Activated CD8-positive, alpha-beta T cell treated with anti-CD3 and anti-CD28 coated beads, Interleukin-2, amount 10 ng/mL, durations not matched to agents 7 days and 5 days (primary cell): ENCODE results near the gene KCNQ2. TPM values are rescaled to one million over a fixed set of nuclear protein-coding genes. Genes with fewer than 3 reads are reported as not detected.

Experiments used
- ATAC-seq: fragments of 150-1000 bp; cut with Tn5 transposase; one replicate; pipeline ENCODE4 v1.10.0; 2021; ENCODE audit warnings: moderate library complexity
- CTCF ChIA-PET: fragments of 350-600 bp; sonication (Branson Sonifier 250); formaldehyde crosslinking; loops from one replicate; lab custom pipeline; 2021; ENCODE audit warnings: antibody characterized with exemption; lab: Charles Lee
- POLR2A ChIA-PET: fragments of 350-600 bp; sonication (Branson Sonifier 250); formaldehyde crosslinking; loops from one replicate; lab custom pipeline; 2021; ENCODE audit warnings: antibody characterized with exemption; lab: Charles Lee
- DNase-seq: peaks from one replicate; pipeline ENCODE4 v3.0.0-alpha.2; 2020
- H3K27ac Mint-ChIP-seq: one replicate; pipeline ENCODE4 v1.8.0; 2021; ENCODE audit warnings: mild to moderate bottlenecking, mixed read lengths
- H3K27me3 Mint-ChIP-seq: one replicate; pipeline ENCODE4 v1.8.0; 2021; ENCODE audit warnings: low read depth, mixed read lengths
- H3K36me3 Mint-ChIP-seq: one replicate; pipeline ENCODE4 v1.8.0; 2021; ENCODE audit warnings: low read depth, mixed read lengths
- H3K4me1 Mint-ChIP-seq: one replicate; pipeline ENCODE4 v1.8.0; 2021; ENCODE audit warnings: low read depth, mixed read lengths
- H3K4me3 Mint-ChIP-seq: one replicate; pipeline ENCODE4 v1.8.0; 2021; ENCODE audit warnings: mild to moderate bottlenecking, mixed read lengths
- H3K9me3 Mint-ChIP-seq: one replicate; pipeline ENCODE4 v1.8.0; 2022; ENCODE audit warnings: mixed read lengths; ENCODE audit not compliant: insufficient read depth
- total RNA-seq, 2 experiments: library from RNA; stranded (reverse); gene quantifications; one replicate each; pipeline ENCODE4 v1.2.3, GENCODE V29; 2021

The KCNQ2 gene
- total RNA-seq, 2 experiments from 2014 or later = not detected

DNA sequence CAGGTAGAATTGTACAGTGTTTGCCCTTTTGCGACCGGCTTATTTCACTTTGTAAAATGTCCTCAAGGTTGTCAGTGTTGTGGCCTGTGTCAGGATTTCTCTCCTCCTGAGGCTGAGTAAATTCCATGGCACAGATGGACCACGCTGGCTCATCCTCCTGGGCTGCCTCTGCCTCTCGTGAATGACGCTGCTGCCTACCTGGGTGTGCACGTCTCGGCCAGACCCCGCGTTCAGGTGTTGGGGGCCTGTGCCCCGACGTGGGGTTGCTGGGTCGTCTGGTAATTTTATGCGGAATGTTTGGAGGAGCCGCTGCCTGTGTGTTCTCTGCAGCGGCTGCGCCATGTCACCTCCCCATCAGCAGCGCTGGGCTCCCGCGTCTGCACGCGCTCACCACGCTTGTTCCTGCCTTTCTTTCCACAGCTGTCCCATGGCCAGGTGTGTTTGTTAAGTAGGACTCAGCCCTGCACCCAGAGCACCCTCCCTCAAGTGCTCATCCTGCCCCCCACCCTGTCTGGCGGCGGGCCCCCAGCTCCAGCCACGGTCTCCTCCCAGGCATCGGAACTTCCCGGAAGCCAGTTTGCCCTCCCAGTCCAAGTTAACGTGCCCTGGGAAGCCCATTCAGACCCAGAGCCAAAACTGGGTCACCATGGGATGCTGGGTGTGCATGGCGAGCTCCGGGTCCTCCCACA lies 75.2 kb downstream of the KCNQ2 start:
- ChIA-PET POLR2A (no interaction called here), CTCF (no interaction called here)
- no peaks in the 10 kb centered on the region for H3K36me3 Mint-ChIP-seq
- no peak overlapping the region for H3K4me3 Mint-ChIP-seq
- H3K27ac Mint-ChIP-seq = no peak overlapping the region
- H3K27me3 Mint-ChIP-seq = no peaks in the 10 kb centered on the region
- DNase-seq (no peak), ATAC-seq (no peak)
- no peaks in the 10 kb centered on the region for H3K9me3 Mint-ChIP-seq
- H3K4me1 Mint-ChIP-seq = no peaks in the 10 kb centered on the region

DNA sequence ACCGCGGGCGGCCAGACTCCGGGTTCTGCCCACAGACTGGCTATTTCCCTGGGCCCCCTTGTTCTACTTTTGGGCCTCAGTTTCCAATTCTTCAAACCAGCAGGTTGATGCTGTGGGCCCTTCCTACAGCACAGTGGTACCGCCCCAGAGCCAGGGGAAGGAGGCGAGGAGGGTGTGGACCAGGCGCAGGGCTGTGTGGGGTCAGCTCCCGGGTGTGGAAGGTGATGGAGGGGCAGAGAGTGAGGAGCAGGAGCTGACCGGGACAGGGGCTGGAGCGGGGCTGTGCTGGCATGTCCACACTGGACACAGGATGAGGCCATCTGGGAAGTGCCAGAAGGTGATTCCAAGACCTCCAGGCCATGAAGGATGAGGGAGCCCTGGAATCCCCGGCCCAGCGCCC lies 76.2 kb downstream of the KCNQ2 start:
- ChIA-PET CTCF (no interaction called here), POLR2A (no interaction called here)
- no peak overlapping the region for H3K4me3 Mint-ChIP-seq

DNA sequence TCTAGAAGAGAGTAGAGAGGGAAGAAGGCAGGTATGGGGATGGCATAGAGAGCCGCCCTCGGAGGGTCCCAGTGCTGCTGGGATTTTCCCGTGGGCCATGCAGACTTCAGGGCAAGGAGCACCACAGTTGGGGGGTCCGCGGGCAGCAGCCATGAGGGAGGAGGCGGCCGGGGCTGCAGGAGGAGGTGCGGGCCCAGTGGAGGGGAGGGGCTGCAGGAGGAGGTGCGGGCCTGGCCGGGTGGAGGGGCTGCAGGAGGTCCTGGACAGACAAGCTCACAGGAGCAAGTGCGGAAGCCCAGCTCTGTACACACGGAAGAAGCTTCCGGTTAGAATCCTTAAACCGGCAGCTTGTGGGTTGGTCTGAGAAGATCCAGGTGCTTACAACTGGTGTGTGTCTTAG lies 76.7 kb downstream of the KCNQ2 start:
- no peaks in the 10 kb centered on the region for H3K9me3 Mint-ChIP-seq
- ATAC-seq (no peak), DNase-seq (no peak)
- no peak overlapping the region for H3K27ac Mint-ChIP-seq
- no peaks in the 10 kb centered on the region for H3K4me1 Mint-ChIP-seq
- ChIA-PET CTCF (no interaction called here), POLR2A (no interaction called here)
- H3K4me3 Mint-ChIP-seq = no peak overlapping the region
- no peaks in the 10 kb centered on the region for H3K36me3 Mint-ChIP-seq
- no peaks in the 10 kb centered on the region for H3K27me3 Mint-ChIP-seq

More for the DNA sequence above, 76.2 kb downstream of the KCNQ2 start:
- DNase-seq = no peak
- Mint-ChIP-seq H3K27ac (no peak overlapping the region), H3K27me3 (no peaks in the 10 kb centered on the region), H3K36me3 (no peaks in the 10 kb centered on the region), H3K4me1 (no peaks in the 10 kb centered on the region), H3K9me3 (no peaks in the 10 kb centered on the region)
- no peak for ATAC-seq

GRCh38 chr20:63394920-63395455 lies 77.5 kb downstream of the KCNQ2 start:
- H3K27ac Mint-ChIP-seq = no peak overlapping the region
- ChIA-PET POLR2A (no interaction called here), CTCF (no interaction called here)
- H3K4me3 Mint-ChIP-seq = no peak overlapping the region
- ATAC-seq = no peak
- H3K27me3 Mint-ChIP-seq = no peaks in the 10 kb centered on the region
- H3K9me3 Mint-ChIP-seq = no peaks in the 10 kb centered on the region
- DNase-seq = no peak
- no peaks in the 10 kb centered on the region for H3K36me3 Mint-ChIP-seq
- H3K4me1 Mint-ChIP-seq = no peaks in the 10 kb centered on the region

DNA sequence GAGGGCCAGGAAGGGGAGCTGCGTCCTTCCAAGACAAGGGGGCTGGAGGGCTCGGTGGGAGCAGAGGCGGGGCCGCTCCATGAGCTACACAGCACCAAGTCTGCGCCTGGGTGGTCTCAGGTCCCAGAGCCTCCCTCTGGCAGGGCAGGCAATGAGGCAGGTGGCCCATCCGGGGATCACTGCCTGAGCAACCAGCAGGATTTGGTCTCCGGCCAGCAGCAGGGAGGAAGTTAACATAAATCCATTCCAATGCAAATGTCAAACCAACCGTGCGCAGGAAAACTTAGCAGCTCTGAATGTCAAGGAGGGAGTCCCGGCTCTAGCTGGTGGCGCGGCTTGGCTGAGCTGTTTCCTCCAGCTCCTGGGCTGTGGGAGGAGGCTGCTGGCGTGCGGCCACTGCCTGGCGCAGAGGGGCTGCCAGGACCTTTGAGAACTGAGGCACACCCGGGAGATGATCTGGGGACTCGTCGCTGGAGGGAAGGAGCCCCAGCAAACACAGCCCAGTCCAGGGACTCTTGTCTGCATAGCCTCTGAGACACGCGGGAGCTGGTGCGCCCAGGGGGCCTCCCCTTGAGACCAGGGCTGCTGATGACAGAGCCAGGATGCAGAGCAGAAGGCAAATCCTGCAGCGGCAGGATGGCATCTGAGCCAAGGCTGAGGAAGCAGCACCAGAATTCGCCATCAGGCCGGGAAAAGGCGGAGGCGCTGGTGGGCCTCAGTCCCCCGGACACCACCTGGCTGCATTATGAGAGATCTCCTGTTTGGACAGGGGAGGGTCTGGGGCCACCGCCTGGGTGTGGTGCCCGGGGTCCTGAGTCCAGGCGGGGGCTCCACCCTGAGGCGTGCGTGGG lies 78.2 kb downstream of the KCNQ2 start:
- ChIA-PET POLR2A (no interaction called here), CTCF (no interaction called here)
- DNase-seq = no peak
- H3K27ac Mint-ChIP-seq = no peak overlapping the region
- H3K27me3 Mint-ChIP-seq = peaks cover 3% of the 10 kb centered on the region
- ATAC-seq = no peak
- H3K9me3 Mint-ChIP-seq = no peaks in the 10 kb centered on the region
- H3K36me3 Mint-ChIP-seq = no peaks in the 10 kb centered on the region
- no peak overlapping the region for H3K4me3 Mint-ChIP-seq
- no peaks in the 10 kb centered on the region for H3K4me1 Mint-ChIP-seq

GRCh38 chr20:63393566-63393965 lies 78.9 kb downstream of the KCNQ2 start:
- no peaks in the 10 kb centered on the region for H3K9me3 Mint-ChIP-seq
- CTCF ChIA-PET = no interaction called here
- POLR2A ChIA-PET = no interaction called here
- DNase-seq = no peak
- no peak overlapping the region for H3K27ac Mint-ChIP-seq
- H3K4me1 Mint-ChIP-seq = no peaks in the 10 kb centered on the region
- H3K4me3 Mint-ChIP-seq = no peak overlapping the region
- no peak for ATAC-seq
- peaks cover 4% of the 10 kb centered on the region for H3K27me3 Mint-ChIP-seq
- H3K36me3 Mint-ChIP-seq = no peaks in the 10 kb centered on the region

DNA sequence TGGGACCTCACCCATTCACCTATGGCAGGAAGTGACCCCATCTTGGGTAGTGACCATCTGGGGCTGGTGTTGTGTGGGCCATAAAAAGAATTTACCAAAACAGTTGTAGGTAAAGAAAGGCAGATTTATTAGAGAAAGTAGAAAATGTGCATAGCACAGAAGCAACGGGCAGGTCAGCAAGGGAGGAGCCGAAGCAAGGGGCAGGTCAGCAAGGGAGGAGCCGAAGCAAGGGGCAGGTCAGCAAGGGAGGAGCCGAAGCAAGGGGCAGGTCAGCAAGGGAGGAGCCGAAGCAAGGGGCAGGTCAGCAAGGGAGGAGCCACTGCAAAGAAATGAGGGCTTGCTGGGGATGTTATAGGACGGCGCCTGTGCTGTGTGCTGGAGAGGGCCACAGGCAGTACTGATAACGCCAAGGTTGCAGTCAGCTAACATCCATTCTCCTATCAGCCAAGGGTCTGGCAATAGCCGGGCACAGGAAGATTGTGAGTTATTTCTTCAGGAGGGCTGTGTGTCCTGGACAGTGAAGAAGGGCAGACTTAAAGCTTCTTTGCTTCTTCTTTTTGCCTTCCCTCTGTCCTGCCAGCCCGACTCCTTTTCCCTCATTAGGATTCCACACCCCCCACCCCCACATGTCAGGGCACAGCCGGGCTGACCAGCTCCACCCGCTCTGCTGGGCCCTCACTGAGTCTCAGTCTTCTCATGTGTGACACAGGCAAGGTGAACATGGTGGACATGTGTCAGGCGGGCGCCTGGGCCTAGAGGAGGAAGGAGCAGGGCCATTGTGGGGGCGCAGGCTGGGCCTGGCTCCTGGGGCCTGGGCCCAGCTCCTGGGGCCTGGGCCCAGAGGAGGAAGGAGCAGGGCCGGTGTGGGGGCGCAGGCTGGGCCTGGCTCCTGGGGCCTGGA lies 79.7 kb downstream of the KCNQ2 start:
- no peaks in the 10 kb centered on the region for H3K4me1 Mint-ChIP-seq
- peaks cover 4% of the 10 kb centered on the region for H3K27me3 Mint-ChIP-seq
- ATAC-seq = no peak
- H3K36me3 Mint-ChIP-seq = no peaks in the 10 kb centered on the region
- H3K4me3 Mint-ChIP-seq = no peak overlapping the region
- ChIA-PET POLR2A (no interaction called here), CTCF (no interaction called here)
- no peaks in the 10 kb centered on the region for H3K9me3 Mint-ChIP-seq
- DNase-seq = no peak
- H3K27ac Mint-ChIP-seq = no peak overlapping the region

- ChIA-PET CTCF (no interaction called here), POLR2A (no interaction called here)
- DNase-seq = no peak
- peaks cover 4% of the 10 kb centered on the region for H3K27me3 Mint-ChIP-seq
- H3K9me3 Mint-ChIP-seq = peaks cover 21% of the 10 kb centered on the region
- no peaks in the 10 kb centered on the region for H3K4me1 Mint-ChIP-seq
- no peak for ATAC-seq
- H3K27ac Mint-ChIP-seq = no peak overlapping the region
- no peaks in the 10 kb centered on the region for H3K36me3 Mint-ChIP-seq
- no peak overlapping the region for H3K4me3 Mint-ChIP-seq
Observed at GRCh38 chr20:63387917-63388316, 84.5 kb downstream of the KCNQ2 start.

DNA sequence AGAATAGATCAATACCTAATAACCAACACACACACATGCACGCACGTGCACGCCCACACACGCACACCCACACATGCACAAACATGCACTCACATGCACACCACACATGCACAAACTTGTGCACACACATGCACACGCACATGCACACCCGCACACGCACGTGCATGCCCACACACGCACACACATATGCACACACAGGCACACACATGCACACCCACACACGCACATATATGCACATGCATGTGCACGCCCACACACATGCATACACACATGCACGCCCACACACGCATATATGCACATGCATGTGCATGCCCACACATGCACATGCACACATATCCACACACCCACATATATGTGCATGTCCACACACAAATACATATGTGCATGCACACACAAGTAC lies 85.1 kb downstream of the KCNQ2 start:
- H3K27me3 Mint-ChIP-seq = peaks cover 4% of the 10 kb centered on the region
- no peaks in the 10 kb centered on the region for H3K36me3 Mint-ChIP-seq
- no peaks in the 10 kb centered on the region for H3K4me1 Mint-ChIP-seq
- ChIA-PET CTCF (no interaction called here), POLR2A (no interaction called here)
- no peak for ATAC-seq
- H3K9me3 Mint-ChIP-seq = peaks cover 21% of the 10 kb centered on the region
- DNase-seq = no peak
- H3K27ac Mint-ChIP-seq = no peak overlapping the region
- H3K4me3 Mint-ChIP-seq = no peak overlapping the region

DNA sequence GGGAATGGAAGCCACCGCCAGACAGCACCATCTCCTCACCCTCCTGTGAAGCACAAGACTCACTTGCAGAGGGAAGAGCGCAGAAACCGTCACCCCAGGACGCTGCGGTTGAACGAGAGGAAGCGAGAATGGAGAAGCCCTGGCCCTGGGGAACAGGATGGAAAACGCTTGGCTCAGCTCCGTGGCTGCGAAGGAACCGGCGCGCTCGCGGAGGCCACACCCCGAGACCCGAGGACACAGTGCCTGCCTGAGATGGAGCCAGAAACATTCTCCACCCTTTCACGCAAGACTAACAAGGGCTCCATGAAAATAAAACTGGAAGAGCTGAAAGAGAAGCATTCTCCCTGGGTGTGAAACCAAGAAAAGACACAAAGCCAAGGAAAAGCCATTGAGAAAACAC lies 86.0 kb downstream of the KCNQ2 start:
- Mint-ChIP-seq H3K4me1 (no peaks in the 10 kb centered on the region), H3K27ac (no peak overlapping the region), H3K27me3 (peaks cover 4% of the 10 kb centered on the region), H3K9me3 (peaks cover 21% of the 10 kb centered on the region), H3K4me3 (no peak overlapping the region), H3K36me3 (no peaks in the 10 kb centered on the region)
- ATAC-seq (no peak), DNase-seq (no peak)
- CTCF ChIA-PET = no interaction called here
- POLR2A ChIA-PET = no interaction called here

DNA sequence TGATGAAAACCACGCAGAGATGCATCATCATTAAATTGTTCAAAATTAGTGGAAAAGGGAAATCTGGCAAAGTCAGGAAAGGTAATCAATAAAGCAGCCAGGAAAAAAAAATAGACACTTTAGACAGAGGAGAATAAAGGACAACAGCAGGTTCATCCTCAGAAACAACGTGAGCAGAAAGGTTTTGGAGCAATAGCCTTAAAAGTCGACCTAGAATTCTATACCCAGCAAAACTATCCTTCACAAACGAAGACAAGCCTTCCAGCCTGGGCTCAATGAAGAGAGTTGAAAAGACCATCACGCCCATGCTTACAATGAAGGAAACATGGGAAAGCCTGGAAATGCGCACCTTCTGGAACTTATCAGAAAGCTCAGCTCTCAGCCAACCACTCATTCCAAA lies 86.6 kb downstream of the KCNQ2 start:
- peaks cover 4% of the 10 kb centered on the region for H3K27me3 Mint-ChIP-seq
- ATAC-seq (no peak), DNase-seq (no peak)
- ChIA-PET CTCF (no interaction called here), POLR2A (no interaction called here)
- H3K27ac Mint-ChIP-seq = no peak overlapping the region
- H3K36me3 Mint-ChIP-seq = no peaks in the 10 kb centered on the region
- no peaks in the 10 kb centered on the region for H3K4me1 Mint-ChIP-seq
- no peak overlapping the region for H3K4me3 Mint-ChIP-seq
- H3K9me3 Mint-ChIP-seq = peaks cover 21% of the 10 kb centered on the region
